Activated T-cell treated with anti-CD3 and anti-CD28 coated beads for 1 hour (primary cell): ENCODE measurements around the gene METTL2B.
"Not testable (repeated sequence)": the region's sequence is repeated elsewhere in the genome, so short reads cannot be mapped to it uniquely, and the experiment has no call there.

Experiments used
- DNase-seq: peaks from one replicate; pipeline ENCODE4 v3.0.0-alpha.2; 2020; ENCODE audit warnings: low read depth

METTL2B gene

DNA sequence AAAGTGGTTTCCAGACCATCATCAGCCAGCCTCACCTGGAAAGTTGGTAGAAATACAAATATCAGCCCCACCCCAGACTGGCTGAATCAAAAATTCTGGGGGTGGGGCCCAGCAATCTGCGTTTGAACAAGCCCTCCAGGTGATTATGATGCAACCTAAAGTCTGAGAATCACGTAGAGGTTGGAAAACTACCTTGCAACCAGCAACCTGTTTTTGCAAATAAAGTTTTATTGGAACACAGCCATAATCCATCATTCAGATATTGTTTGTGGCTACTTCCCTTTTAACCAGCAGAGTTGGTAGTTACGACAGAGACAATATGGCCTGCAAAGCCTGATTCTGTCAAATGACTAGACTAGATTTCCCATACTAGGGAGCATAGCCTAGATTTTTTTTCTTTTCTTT lies 49.5 kb downstream of the METTL2B start:
- DNase-seq = not testable (repeated sequence)

DNA sequence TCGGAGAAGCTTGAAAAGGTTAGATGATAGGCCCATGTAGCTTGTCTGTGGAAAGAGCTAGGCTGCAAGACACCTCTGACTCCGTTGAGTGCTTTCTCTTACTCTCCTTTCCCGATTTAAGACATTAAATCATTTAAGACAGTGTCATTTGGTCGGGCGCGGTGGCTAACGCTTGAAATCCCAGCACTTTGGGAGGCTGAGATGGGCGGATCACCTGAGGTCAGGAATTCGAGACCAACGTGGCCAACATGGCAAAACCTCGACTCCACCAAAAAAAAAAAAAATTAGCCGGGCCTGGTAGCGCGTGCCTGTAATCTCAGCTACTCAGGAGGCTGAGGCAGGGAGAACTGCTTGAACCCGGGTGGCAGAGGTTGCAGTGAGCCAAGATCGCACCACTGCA lies 52.6 kb downstream of the METTL2B start:
- DNase-seq = not testable (repeated sequence)

DNA sequence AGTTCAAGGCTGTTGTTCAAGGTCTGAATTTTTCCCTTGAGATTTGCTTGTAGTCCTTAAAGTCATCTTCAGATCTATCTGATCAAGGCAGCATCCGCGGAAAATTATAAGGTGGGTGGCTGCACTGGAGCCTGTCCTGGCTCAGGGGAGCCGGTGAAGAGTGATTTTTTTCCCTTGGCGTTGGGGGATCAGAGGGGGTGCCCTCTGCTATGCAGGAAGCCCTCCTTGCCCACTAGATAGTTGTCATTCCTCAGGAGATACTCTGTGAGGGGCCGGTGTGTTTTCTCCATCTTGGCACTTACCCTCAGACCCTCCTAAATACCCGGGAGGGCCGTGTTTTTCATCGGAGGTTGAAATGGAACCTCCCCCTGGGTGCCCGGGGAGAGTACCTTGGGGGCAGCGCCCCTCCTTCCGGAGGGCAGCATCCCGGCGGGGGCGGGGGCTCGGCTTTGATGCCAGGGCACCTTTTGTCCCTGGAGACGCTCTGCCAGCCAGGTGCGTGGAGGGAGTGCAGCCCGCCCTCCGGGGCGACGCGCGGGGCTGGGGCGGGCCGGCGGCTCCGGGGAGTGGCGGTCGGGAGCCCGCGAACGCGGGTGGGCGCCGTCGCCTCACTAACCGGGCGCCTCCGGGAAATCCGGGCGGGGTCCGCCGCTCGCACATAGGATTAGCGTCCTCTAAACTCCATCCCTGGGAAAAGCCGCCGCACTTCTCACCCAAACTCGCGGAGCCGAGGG lies 53.7 kb downstream of the METTL2B start:
- peak; percentile 19 for DNase-seq

DNA sequence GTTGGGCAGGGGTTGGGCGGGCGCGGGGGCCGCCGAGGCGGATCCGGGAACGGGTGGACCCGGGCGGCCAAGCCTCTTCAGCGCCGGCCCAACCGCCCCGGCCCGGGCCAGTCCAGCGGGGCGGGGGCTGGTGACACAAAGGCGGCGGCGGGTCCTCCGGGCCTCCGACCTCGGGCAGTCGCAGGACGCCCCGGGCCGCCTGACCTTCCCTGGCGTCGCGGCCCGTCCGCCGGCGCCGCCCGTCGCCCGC lies 54.2 kb downstream of the METTL2B start:
- no peak for DNase-seq

DNA sequence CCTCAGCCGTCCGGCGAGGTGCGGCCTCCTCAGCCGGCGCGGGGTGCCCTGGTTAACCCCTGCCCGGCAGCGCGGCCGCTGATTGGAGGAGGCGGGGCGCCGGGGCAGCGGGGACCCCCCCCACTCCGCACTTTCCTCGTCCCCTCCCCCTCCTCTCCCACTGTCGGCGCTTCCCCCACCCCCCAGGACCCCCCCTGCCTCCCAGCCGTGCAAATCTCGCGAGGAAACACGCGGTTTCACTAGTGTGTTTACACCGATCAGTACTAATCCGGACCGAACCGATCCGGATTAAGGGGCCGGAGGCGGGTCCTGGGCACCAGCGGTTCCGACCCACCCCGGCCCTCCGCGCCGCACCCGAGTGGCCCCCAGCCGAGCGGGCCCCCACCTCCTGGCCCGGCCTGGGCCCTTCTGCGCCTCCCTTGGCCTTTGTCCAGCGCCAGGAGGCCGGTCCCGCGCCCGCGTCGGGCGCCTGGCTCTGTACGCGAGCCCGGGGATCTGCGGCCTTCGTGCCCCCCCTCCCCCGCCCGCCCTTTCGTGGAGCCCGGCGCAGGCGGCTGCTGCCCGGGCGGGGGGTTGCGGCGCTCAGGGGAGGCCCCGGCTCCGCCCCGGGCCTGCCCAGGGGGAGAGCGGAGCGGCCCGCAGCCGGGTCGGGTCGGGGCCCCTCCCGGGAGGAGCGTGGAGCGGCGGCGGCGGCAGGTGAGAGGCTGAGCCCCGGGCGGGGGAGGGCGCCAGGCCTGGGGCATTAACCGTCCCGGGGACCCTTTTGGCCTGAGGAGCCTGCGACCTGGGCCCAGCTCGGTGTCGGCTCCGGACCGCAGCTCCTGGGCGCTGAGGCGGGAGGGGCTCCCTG lies 54.8 kb downstream of the METTL2B start:
- peak; percentile 74 for DNase-seq

DNA sequence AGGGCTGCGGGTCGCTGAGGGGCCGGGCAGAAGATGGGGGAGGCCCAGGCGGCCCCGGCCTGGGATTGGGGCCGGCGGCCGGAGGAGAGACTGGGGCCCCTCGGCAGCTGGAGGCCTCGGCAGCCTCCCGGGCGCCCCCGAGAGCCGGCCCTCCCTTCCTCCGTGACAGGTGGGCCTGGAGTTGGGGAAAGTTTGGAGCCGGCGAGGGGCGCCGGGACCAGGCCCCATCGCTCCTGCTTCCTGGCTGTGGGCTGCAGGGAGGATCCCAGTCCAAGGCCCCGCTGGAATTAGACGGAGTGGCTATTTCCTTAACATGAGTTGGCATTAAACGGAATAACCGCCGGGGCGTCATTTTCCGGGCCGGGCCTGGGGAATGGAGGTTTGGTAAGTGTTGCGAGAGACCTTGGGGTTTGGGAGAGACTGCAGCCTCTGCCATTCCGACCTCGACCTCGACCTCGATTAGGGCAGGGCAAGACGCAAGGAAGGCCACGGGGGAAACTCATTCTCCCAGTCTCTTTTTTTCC lies 55.5 kb downstream of the METTL2B start:
- DNase-seq = peak; percentile 12

DNA sequence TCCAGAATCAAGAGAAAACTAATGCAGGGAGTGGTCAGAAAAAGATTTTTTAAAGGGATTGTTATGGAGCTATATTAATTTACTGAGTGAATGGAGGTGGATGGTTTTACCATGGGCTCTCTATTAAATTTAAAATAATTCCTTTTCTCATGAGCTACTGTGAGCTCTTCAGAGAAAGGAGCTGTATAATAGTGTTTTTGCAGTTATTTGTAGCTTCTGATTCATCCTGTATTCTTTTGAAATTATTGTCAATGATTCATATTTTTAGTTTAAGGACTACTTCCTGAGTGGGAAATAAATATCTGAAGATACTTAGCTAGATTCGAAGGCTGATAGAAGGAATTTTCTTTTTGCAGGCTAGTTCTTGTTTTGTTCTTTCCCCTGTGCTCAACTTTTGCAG lies 56.4 kb downstream of the METTL2B start:
- DNase-seq = not testable (repeated sequence)

DNA sequence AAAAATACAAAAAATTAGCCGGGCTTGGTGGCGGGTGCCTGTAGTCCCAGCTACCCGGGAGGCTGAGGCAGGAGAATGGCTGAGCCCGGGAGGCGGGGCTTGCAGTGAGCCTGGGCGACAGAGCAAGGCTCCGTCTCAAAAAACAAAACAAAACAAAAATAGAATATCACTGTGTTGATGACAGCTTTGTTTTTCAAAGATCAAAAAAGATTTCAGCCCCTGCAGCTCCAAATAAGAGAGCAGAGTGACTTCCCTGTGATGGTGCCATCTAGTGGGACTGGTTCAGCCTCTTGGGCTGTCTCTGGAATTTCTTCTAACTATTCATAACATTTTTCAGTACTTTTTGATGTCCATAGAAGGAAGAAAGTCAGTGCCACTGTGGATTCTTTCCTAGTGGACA lies 60.9 kb downstream of the METTL2B start:
- not testable (repeated sequence) for DNase-seq

DNA sequence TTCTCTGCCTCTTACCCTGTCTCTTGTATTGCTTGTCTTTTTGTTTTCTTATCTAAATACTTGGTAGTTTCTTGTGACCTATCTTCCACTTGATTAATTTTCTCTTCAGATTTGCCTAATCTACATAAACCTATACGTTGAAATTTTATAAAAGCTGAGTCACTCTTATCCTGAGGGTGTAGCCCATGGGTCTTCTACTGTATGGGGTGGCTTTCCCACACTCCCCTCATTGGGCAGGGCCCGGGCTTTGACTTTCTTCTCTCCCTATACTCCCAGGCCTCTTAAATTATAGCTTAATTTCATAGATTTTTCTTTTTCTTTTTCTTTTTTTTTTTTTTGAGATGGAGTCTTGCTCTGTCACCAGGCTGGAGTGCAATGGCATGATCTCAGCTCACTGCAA lies 66.0 kb downstream of the METTL2B start:
- not testable (repeated sequence) for DNase-seq

DNA sequence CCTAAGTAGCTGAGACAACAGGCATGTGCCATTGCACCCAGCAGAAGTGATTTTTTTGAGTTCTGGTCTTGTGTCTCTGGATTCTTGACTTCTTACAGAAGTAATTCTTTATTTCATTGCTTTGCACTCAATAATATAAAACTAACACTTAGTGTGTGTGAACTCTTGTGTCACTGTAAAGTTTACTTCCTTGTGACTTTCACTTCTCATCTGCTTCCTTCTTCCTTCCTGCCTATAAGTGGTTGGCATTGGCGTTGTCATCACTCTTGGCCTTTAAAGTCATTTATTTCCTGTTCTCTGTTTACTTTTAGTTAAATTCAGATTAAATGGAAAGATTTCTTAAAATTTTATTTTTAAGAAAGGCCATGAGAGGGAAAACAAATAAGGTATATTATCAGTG lies 66.8 kb downstream of the METTL2B start:
- not testable (repeated sequence) for DNase-seq

DNA sequence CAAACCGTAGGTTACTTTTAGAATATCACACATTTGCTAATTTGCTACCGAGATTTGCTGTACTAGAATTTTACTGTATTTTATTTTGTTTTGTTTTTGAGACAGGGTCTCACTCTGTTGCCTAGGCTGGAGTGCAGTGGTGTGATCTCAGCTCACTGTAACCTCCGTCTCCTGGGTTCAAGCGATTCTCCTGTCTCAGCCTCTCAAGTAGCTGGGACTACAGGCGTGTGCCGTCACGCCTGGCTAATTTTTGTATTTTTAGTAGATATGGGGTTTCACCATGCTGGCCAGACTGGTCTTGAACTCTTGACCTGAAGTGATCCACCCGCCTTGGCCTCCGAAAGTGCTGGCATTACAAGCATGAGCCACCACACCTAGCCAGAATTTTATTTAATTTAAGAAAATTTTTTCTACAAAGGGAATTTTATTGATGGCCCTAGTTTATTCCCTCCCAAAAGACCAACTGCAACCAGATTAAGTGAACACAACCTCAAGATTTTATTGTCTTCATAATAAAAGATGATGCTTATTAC lies 69.8 kb downstream of the METTL2B start:
- not testable (repeated sequence) for DNase-seq

DNA sequence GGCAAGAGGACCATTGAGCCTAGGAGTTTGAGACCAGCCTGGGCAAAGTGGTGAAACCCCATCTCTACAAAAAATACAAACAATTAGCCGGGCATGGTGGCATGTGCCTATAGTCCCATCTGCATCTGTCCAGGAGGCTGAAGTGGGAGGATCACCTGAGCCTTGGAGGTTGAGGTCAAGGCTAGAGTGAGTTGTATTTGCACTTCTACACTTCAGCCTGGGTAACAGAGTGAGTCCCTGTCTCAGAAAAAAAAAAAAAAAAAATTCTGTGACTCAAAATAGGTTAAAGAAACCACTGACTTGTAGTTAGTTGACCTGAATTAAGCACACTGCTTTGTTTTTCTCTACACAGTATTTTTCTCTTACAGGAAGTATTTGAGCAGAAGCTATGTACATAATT lies 74.4 kb downstream of the METTL2B start:
- no peak for DNase-seq

DNA sequence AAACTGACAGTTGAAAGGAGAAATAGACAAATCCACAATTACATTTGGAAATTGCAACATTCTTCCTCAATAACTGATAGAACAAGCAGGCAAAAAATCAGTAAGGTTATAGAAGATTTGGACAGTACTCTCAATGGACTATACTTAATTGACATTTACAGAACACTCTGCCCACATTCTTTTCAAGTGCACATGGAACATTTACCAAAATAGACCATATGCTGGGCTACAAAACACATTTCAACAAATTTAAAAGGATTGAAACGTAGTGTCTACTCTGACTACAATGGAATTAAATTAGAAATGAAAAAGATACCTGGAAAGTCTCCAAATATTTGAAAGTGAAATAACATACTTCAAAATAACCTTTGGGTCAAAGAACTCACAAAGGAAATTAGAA lies 77.8 kb downstream of the METTL2B start:
- not testable (repeated sequence) for DNase-seq
